NCI-H526 treated with DMSO at 0.1 percent for 48 hours (cell line): ENCODE measurements around the gene ARL15.
"Not testable (repeated sequence)": the region's sequence is repeated elsewhere in the genome, so short reads cannot be mapped to it uniquely, and the experiment has no call there.

Experiments used
- DNase-seq: peaks from one replicate; lab custom pipeline; 2025; lab: John Stamatoyannopoulos, UW

ARL15 gene

GRCh38 chr5:53982319-53982718 lies 328.1 kb downstream of the ARL15 start:
- DNase-seq: not testable (repeated sequence)

GRCh38 chr5:53980061-53980460 lies 330.3 kb downstream of the ARL15 start:
- DNase-seq: no peak

- no peak for DNase-seq
Measured at GRCh38 chr5:53974021-53974420, 336.4 kb downstream of the ARL15 start.

- DNase-seq: no peak
Measured at GRCh38 chr5:53972314-53972713, 338.1 kb downstream of the ARL15 start.

- DNase-seq: no peak
Measured at GRCh38 chr5:53971551-53971950, 338.8 kb downstream of the ARL15 start.

GRCh38 chr5:53971131-53971530 lies 339.2 kb downstream of the ARL15 start:
- no peak for DNase-seq

GRCh38 chr5:53970475-53970874 lies 339.9 kb downstream of the ARL15 start:
- no peak for DNase-seq

- DNase-seq: no peak
Measured at GRCh38 chr5:53969176-53969730, 341.1 kb downstream of the ARL15 start.

GRCh38 chr5:53965459-53965858 lies 344.9 kb downstream of the ARL15 start:
- no peak for DNase-seq

- no peak for DNase-seq
Measured at GRCh38 chr5:53963958-53964357, 346.4 kb downstream of the ARL15 start.

- no peak for DNase-seq
Measured at GRCh38 chr5:53962306-53962705, 348.1 kb downstream of the ARL15 start.

- DNase-seq: no peak
Measured at GRCh38 chr5:53956632-53957031, 353.7 kb downstream of the ARL15 start.

GRCh38 chr5:53956196-53956595 lies 354.2 kb downstream of the ARL15 start:
- DNase-seq: no peak

- no peak for DNase-seq
Measured at GRCh38 chr5:53950621-53951020, 359.8 kb downstream of the ARL15 start.

GRCh38 chr5:53948598-53948997 lies 361.8 kb downstream of the ARL15 start:
- DNase-seq: no peak

GRCh38 chr5:53946405-53947100 lies 363.8 kb downstream of the ARL15 start:
- DNase-seq: no peak

GRCh38 chr5:53944981-53945380 lies 365.4 kb downstream of the ARL15 start:
- no peak for DNase-seq

- DNase-seq: no peak
Measured at GRCh38 chr5:53943938-53944337, 366.4 kb downstream of the ARL15 start.

- no peak for DNase-seq
Measured at GRCh38 chr5:53942724-53943123, 367.6 kb downstream of the ARL15 start.

GRCh38 chr5:53940921-53941320 lies 369.5 kb downstream of the ARL15 start:
- no peak for DNase-seq

- no peak for DNase-seq
Measured at GRCh38 chr5:53937467-53937866, 372.9 kb downstream of the ARL15 start.

- no peak for DNase-seq
Measured at GRCh38 chr5:53936481-53937352, 373.7 kb downstream of the ARL15 start.
